ENCODE measurements around the gene SFMBT2.

SFMBT2 gene

GRCh38 chr10:7345717-7346116, 65.1 kb downstream of the SFMBT2 start:
- Histone ChIP-seq H3K27me3 (replicated peaks; ENCODE audit: control insufficient read depth, insufficient read depth, low read length) (no peaks in the 10 kb centered on the region), H3K4me3 (replicated peaks; ENCODE audit: low read depth, low read length) (no peak overlapping the region), H3K36me3 (ENCODE audit: control insufficient read depth, insufficient read depth, low read length) (no peaks in the 10 kb centered on the region; the same call in 1 of the 2 replicates)
- no peak for DNase-seq (ENCODE audit: extremely low read depth, insufficient read length)
- no peak for TF ChIP-seq CTCF (IDR thresholded peaks at IDR 0.05; ENCODE audit: insufficient read depth, low read length, poor library complexity, severe bottlenecking)

- H3K36me3 ChIP-seq (ENCODE audit: control insufficient read depth, insufficient read depth, low read length) = no peaks in the 10 kb centered on the region; the same call in 1 of the 2 replicates
- no peaks in the 10 kb centered on the region for H3K27me3 ChIP-seq (replicated peaks; ENCODE audit: control insufficient read depth, insufficient read depth, low read length)
These were observed 67.8 kb downstream of the SFMBT2 start for GRCh38 chr10:7343040-7343439.

GRCh38 chr10:7340179-7340874, 70.5 kb downstream of the SFMBT2 start:
- no peak for DNase-seq (ENCODE audit: extremely low read depth, insufficient read length)

More at GRCh38 chr10:7343040-7343439, 67.8 kb downstream of the SFMBT2 start:
- no peak overlapping the region for H3K4me3 ChIP-seq (replicated peaks; ENCODE audit: low read depth, low read length)
- DNase-seq (ENCODE audit: extremely low read depth, insufficient read length) = no peak
- TF ChIP-seq CTCF (IDR thresholded peaks at IDR 0.05; ENCODE audit: insufficient read depth, low read length, poor library complexity, severe bottlenecking) = no peak

GRCh38 chr10:7339510-7339909, 71.3 kb downstream of the SFMBT2 start:
- no peaks in the 10 kb centered on the region for H3K36me3 ChIP-seq (ENCODE audit: control insufficient read depth, insufficient read depth, low read length)
- no peak for TF ChIP-seq CTCF (IDR thresholded peaks at IDR 0.05; ENCODE audit: insufficient read depth, low read length, poor library complexity, severe bottlenecking)
- DNase-seq (ENCODE audit: extremely low read depth, insufficient read length) = no peak
- no peak overlapping the region for H3K4me3 ChIP-seq (replicated peaks; ENCODE audit: low read depth, low read length)
- H3K27me3 ChIP-seq (replicated peaks; ENCODE audit: control insufficient read depth, insufficient read depth, low read length) = no peaks in the 10 kb centered on the region

More at GRCh38 chr10:7340179-7340874, 70.5 kb downstream of the SFMBT2 start:
- no peak for TF ChIP-seq CTCF (IDR thresholded peaks at IDR 0.05; ENCODE audit: insufficient read depth, low read length, poor library complexity, severe bottlenecking)
- H3K36me3 ChIP-seq (ENCODE audit: control insufficient read depth, insufficient read depth, low read length) = no peaks in the 10 kb centered on the region
- no peak overlapping the region for H3K4me3 ChIP-seq (replicated peaks; ENCODE audit: low read depth, low read length)
- no peaks in the 10 kb centered on the region for H3K27me3 ChIP-seq (replicated peaks; ENCODE audit: control insufficient read depth, insufficient read depth, low read length)

- no peak for TF ChIP-seq CTCF (IDR thresholded peaks at IDR 0.05; ENCODE audit: insufficient read depth, low read length, poor library complexity, severe bottlenecking)
- no peaks in the 10 kb centered on the region for H3K36me3 ChIP-seq (ENCODE audit: control insufficient read depth, insufficient read depth, low read length)
These were observed 72.4 kb downstream of the SFMBT2 start for GRCh38 chr10:7338469-7338868.

More at GRCh38 chr10:7338469-7338868, 72.4 kb downstream of the SFMBT2 start:
- DNase-seq (ENCODE audit: extremely low read depth, insufficient read length) = no peak
- H3K27me3 ChIP-seq (replicated peaks; ENCODE audit: control insufficient read depth, insufficient read depth, low read length) = no peaks in the 10 kb centered on the region
- H3K4me3 ChIP-seq (replicated peaks; ENCODE audit: low read depth, low read length) = no peak overlapping the region

Data from GM06990 (cell line).